HG03280 (cell line): ENCODE data around the gene KANSL1L.

Source experiments
- ATAC-seq: cut with Tn5 transposase; IDR thresholded peaks from one replicate; pipeline ENCODE4 v1.9.1; 2021; ENCODE audit warnings: mild to moderate bottlenecking, moderate library complexity; ENCODE audit not compliant: unreplicated experiment

The KANSL1L gene

GRCh38 chr2:210002158-210003157, 168.8 kb downstream of the KANSL1L start, which contains the start of gene RPE:
TSS of gene RPE (plus strand) at chr2:210002638. CDS start at chr2:210002662, 24 bp downstream.
- peak; percentile 100 for ATAC-seq

GRCh38 chr2:210000464-210001324, 170.5 kb downstream of the KANSL1L start:
- no peak for ATAC-seq

GRCh38 chr2:209998596-209998995, 172.6 kb downstream of the KANSL1L start:
- no peak for ATAC-seq

GRCh38 chr2:209993968-209994367, 177.2 kb downstream of the KANSL1L start:
- ATAC-seq: no peak

- no peak for ATAC-seq
Observed at GRCh38 chr2:209990838-209991237, 180.4 kb downstream of the KANSL1L start.

- no peak for ATAC-seq
Observed at GRCh38 chr2:209988010-209988409, 183.2 kb downstream of the KANSL1L start.

- ATAC-seq: no peak
Observed at GRCh38 chr2:209986415-209986814, 184.8 kb downstream of the KANSL1L start.

- no peak for ATAC-seq
Observed at GRCh38 chr2:209985874-209986273, 185.3 kb downstream of the KANSL1L start.

- no peak for ATAC-seq
Observed at GRCh38 chr2:209984291-209984690, 186.9 kb downstream of the KANSL1L start.

GRCh38 chr2:209977386-209978239, 193.6 kb downstream of the KANSL1L start:
- no peak for ATAC-seq

GRCh38 chr2:209976698-209977385, 194.4 kb downstream of the KANSL1L start:
- peak; percentile 54 for ATAC-seq

- ATAC-seq: no peak
Observed at GRCh38 chr2:209974576-209974975, 196.6 kb downstream of the KANSL1L start.

- ATAC-seq: no peak
Observed at GRCh38 chr2:209973328-209973727, 197.9 kb downstream of the KANSL1L start.
